BLaER1 treated with 17β-estradiol and CSF1 and Interleukin-3, amounts not matched to agents 10 nM and 100 nM (cell line): Measurements from ENCODE around the gene CEP63.

Source experiments
- H3K27ac ChIP-seq, 11 experiments: shearing (Covaris generic); formaldehyde crosslinking; 2 replicates each; pipeline ENCODE4 v1.8.1; 2022
- H3K27me3 ChIP-seq, 11 experiments: shearing (Covaris generic); formaldehyde crosslinking; 2 replicates each; pipeline ENCODE4 v1.8.1; 2022
- H3K36me3 ChIP-seq, 11 experiments: shearing (Covaris generic); formaldehyde crosslinking; 2 replicates each; pipeline ENCODE4 v1.8.1; 2022
- H3K4me1 ChIP-seq, 10 experiments: shearing (Covaris generic); formaldehyde crosslinking; 2 replicates each; pipeline ENCODE4 v1.8.1; 2022
- H3K4me2 ChIP-seq, 11 experiments: shearing (Covaris generic); formaldehyde crosslinking; 2 replicates each; pipeline ENCODE4 v1.8.1; 2022
- H3K4me3 ChIP-seq, 10 experiments: shearing (Covaris generic); formaldehyde crosslinking; 2 replicates each; pipeline ENCODE4 v1.8.1; 2022
- H3K9ac ChIP-seq, 11 experiments: shearing (Covaris generic); formaldehyde crosslinking; 2 replicates each; pipeline ENCODE4 v1.8.1; 2022
- H3K9me3 ChIP-seq, 11 experiments: shearing (Covaris generic); formaldehyde crosslinking; replicated peaks in 1 of 11; 2 replicates each; pipeline ENCODE4 v1.8.1; 2022
- H4K20me1 ChIP-seq, 11 experiments: shearing (Covaris generic); formaldehyde crosslinking; 2 replicates each; pipeline ENCODE4 v1.8.1; 2022
- Cebpa-rat ChIP-seq, 11 experiments: shearing (Covaris generic); IDR thresholded peaks; 2 replicates each; pipeline ENCODE4 v1.8.1; 2022

Gene CEP63

DNA sequence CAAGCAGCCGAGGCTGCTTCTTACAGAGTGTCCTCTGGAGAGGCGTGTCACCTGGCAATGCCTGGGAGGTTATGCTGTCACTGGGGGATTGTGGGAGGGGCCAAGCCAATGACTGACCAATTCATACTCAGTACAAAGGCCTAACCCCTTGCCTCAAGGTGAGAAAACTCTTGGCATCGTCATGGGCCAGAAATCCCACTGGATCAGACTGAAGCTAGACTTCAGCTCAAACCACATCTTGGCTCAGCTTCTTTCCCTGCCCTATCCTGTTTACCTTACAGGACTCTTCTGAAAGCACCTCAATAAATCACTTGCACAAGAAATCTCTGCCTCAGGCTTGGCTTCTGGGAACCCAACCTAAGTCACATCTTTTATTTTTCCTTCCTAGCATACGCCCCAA, 9.6 kb upstream of the CEP63 start:
- H3K36me3 ChIP-seq, result peaks cover 48 to 62% (median 56%) of the 10 kb centered on the region in 11 experiments
- TF ChIP-seq Cebpa-rat (IDR thresholded peaks at IDR 0.05), result no peak
- no peak overlapping the region for H3K27ac ChIP-seq
- H3K9me3 ChIP-seq, result no peaks in the 10 kb centered on the region
- H3K27me3 ChIP-seq, result no peaks in the 10 kb centered on the region
- no peak overlapping the region for H3K4me3 ChIP-seq
- H3K4me2 ChIP-seq, result no peak overlapping the region
- H4K20me1 ChIP-seq, result peaks cover 0 to 13% (median 0%) of the 10 kb centered on the region in 11 experiments; a peak in 4 of 22 replicates
- 0 out of 20 replicates have a peak, but pooled peaks cover 0 to under 1% (median 0%) of the 10 kb centered on the region in 10 experiments for H3K4me1 ChIP-seq
- H3K9ac ChIP-seq, result peak overlapping the region in 1 of 11 experiments; percentile 0; a peak in 1 of 22 replicates

DNA sequence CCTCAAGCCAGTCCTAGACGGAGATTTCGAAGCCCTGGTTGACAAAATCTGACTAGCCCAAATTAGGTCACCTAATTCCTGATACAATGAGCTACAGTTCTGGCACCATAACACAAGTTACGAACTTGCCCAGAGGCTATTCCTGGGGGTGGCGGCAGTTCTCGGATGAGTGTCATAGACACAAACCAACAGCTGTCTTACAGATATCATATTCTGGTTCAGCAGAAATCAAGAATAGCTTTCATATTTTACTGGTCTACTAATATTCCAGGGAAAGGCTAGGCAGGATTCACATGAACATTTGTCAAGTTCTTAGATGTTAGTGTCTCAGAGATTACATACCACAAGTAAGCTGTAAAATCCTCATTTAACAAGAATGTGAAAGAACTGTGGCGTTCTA, 8.9 kb upstream of the CEP63 start:
- no peak for TF ChIP-seq Cebpa-rat (IDR thresholded peaks at IDR 0.05)
- peaks cover 0 to 8% (median 0%) of the 10 kb centered on the region in 10 experiments; a peak in 6 of 20 replicates for H3K4me1 ChIP-seq
- no peaks in the 10 kb centered on the region for H3K27me3 ChIP-seq
- no peaks in the 10 kb centered on the region for H3K9me3 ChIP-seq
- H3K27ac ChIP-seq, result no peak overlapping the region
- H3K9ac ChIP-seq, result no peak overlapping the region
- no peak overlapping the region for H3K4me3 ChIP-seq
- peaks cover 0 to 13% (median 0%) of the 10 kb centered on the region in 11 experiments; a peak in 4 of 22 replicates for H4K20me1 ChIP-seq
- H3K36me3 ChIP-seq, result peaks cover 54 to 69% (median 63%) of the 10 kb centered on the region in 11 experiments
- H3K4me2 ChIP-seq, result no peak overlapping the region

DNA sequence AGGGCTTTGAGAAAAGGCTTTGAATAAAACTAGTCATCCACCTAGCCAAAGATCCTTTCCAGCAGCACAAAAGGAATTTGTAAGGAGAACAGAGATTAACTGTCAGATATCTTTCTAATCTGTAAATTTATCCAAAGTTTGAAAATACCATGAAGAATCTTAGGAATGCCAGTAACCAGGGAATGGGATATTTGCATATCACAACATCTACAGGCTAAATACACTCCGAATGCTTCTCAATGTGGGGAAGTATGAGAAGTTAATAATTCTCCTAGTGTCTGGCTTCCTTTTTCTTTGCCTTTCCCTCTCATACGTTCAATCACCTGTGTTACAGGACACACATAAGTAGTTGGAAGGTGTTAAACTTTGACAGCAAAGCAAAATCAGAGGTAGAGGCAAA, 7.9 kb upstream of the CEP63 start:
- Histone ChIP-seq H3K27me3 (no peaks in the 10 kb centered on the region), H3K4me2 (no peak overlapping the region), H3K4me3 (no peak overlapping the region), H3K4me1 (peaks cover 3 to 17% (median 8%) of the 10 kb centered on the region in 10 experiments; a peak in 18 of 20 replicates), H4K20me1 (peaks cover 0 to 9% (median 0%) of the 10 kb centered on the region in 11 experiments; a peak in 4 of 22 replicates), H3K27ac (no peak overlapping the region), H3K9ac (peak overlapping the region in 1 of 11 experiments; percentile 19; a peak in 1 of 22 replicates), H3K36me3 (peaks cover 61 to 75% (median 70%) of the 10 kb centered on the region in 11 experiments), H3K9me3 (no peaks in the 10 kb centered on the region)
- no peak for TF ChIP-seq Cebpa-rat (IDR thresholded peaks at IDR 0.05)

DNA sequence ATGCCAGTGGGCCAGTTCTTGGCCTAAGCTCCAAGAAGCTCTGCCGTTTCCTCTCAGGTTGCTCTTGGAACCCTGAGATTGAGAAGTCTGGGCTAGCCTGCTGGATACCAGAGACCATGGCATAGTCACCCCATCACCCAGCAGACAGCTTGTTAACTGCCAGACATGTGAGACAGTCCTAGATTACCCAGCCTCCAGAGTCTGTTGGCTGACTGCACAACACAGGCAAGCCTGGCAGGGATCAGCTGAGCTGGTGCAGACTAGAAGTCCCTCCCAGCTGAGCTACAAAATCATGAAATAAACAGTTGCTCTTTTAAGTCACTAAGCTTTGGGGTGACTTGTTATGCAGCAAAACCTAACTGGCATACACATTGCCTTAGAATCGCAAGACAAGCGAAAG, 5.3 kb upstream of the CEP63 start:
- TF ChIP-seq Cebpa-rat (IDR thresholded peaks at IDR 0.05), result no peak
- Histone ChIP-seq H3K27me3 (no peaks in the 10 kb centered on the region), H3K9me3 (no peaks in the 10 kb centered on the region), H3K4me2 (no peak overlapping the region), H3K36me3 (peaks cover 60 to 74% (median 68%) of the 10 kb centered on the region in 11 experiments), H3K4me1 (peaks cover 23 to 38% (median 28%) of the 10 kb centered on the region in 10 experiments), H3K27ac (no peak overlapping the region), H3K9ac (peak overlapping the region in 2 of 11 experiments; percentile 9 to 20; a peak in 3 of 22 replicates), H3K4me3 (no peak overlapping the region), H4K20me1 (peaks cover 0 to 6% (median 0%) of the 10 kb centered on the region in 11 experiments; a peak in 3 of 22 replicates)

DNA sequence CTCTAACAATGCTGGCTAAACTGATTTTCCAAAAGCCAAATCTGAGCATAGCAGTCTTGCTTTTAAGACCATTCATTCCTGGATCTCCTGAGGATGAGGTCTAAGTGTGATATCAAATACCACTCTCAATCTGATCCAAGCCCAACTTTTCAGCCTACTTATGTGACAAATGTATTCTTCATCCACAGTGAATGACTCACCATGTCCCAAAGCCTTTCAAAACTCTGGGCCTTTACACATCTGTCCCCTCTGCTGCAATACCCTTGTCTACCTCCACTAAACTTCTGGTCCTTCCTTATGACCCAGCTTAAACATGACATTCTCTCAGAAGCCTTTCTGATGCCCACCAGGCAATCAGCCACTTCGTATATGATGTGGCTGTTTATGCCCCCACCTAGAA, 4.7 kb upstream of the CEP63 start:
- Histone ChIP-seq H3K9ac (peak overlapping the region in 1 of 11 experiments; percentile 20; a peak in 2 of 22 replicates), H3K9me3 (no peaks in the 10 kb centered on the region), H3K36me3 (peaks cover 57 to 72% (median 63%) of the 10 kb centered on the region in 11 experiments), H3K4me3 (no peak overlapping the region), H3K27ac (no peak overlapping the region), H3K4me2 (no peak overlapping the region), H3K27me3 (no peaks in the 10 kb centered on the region), H4K20me1 (peaks cover 0 to 6% (median 0%) of the 10 kb centered on the region in 11 experiments; a peak in 2 of 22 replicates), H3K4me1 (peaks cover 23 to 38% (median 28%) of the 10 kb centered on the region in 10 experiments)
- no peak for TF ChIP-seq Cebpa-rat (IDR thresholded peaks at IDR 0.05)

DNA sequence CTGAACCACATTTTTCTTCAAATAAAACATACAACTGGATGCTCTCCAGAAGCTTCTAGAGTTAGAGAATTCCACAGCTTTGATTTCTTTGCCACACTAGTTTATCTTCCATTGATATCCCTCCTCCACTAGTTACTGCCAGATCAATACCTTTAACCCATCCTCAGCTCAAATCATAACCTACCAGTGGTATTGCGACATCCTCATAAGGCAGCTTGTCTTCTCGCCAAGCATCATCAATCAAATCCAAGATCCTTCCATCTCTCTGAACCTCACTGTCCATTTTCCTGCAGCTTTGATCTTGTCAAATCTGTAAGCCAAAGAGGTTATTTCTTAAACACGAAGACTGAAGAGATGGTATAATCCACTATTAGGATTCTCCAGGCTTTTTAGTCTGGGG, 3.2 kb upstream of the CEP63 start:
- H3K27ac ChIP-seq, result peak overlapping the region in 8 of 11 experiments; percentile 1 to 100 (median 96); a peak in 9 of 22 replicates
- H3K4me2 ChIP-seq, result peak overlapping the region; percentile 84 to 98 (median 95); a peak in 20 of 22 replicates
- H3K9ac ChIP-seq, result peak overlapping the region in 5 of 11 experiments; percentile 3 to 96 (median 42); a peak in 5 of 22 replicates
- H4K20me1 ChIP-seq, result peaks cover 0 to 6% (median 0%) of the 10 kb centered on the region in 11 experiments; a peak in 2 of 22 replicates
- 0 out of 20 replicates have a peak overlapping the region, but pooled peaks of 1 of the 10 experiments have one; percentile 16 for H3K4me3 ChIP-seq
- no peaks in the 10 kb centered on the region for H3K27me3 ChIP-seq
- TF ChIP-seq Cebpa-rat (IDR thresholded peaks at IDR 0.05), result peak; percentile 28 to 95 (median 75); a peak in 16 of 22 replicates
- H3K4me1 ChIP-seq, result peaks cover 28 to 41% (median 32%) of the 10 kb centered on the region in 10 experiments
- no peaks in the 10 kb centered on the region for H3K9me3 ChIP-seq
- peaks cover 42 to 57% (median 49%) of the 10 kb centered on the region in 11 experiments for H3K36me3 ChIP-seq

DNA sequence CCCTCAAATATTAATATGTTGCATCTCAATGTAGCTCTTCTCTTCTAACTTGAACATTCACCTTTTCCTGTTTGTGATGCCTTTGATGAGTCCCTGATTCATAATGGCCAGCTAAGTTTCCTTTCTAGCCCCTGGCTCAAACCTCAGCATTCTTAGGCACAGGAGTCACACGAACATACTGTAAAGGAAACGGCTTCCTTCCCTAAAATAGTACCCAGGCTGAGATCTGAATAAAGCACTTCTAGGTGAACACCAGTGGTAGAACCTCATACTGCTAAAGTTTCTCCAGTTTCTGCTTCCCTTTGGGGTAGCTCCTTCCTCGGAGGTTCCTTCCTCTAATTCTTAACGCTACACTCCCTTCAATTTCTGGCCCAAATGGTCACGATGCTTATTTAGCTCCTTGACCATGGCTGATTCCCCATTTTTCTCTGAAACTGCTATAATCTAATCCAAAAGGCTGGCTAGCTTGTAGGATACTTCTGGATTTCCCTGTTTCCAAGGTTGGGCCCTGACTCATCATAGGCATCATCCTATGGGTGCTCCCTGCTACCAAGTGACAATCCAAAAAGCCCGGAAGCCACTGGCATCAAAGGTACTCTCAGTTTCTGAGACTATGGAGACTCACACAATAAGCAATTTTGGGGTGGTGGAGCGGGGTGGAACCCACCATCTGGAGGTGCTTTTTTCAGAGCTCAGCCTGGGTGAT, 2.5 kb upstream of the CEP63 start:
- no peaks in the 10 kb centered on the region for H3K27me3 ChIP-seq
- no peaks in the 10 kb centered on the region for H3K9me3 ChIP-seq
- H3K4me1 ChIP-seq, result peaks cover 36 to 48% (median 40%) of the 10 kb centered on the region in 10 experiments
- H3K9ac ChIP-seq, result peak overlapping the region in 6 of 11 experiments; percentile 3 to 96 (median 40); a peak in 8 of 22 replicates
- H3K4me2 ChIP-seq, result peak overlapping the region; percentile 84 to 98 (median 95)
- peaks cover 0 to 8% (median 0%) of the 10 kb centered on the region in 11 experiments; a peak in 4 of 22 replicates for H4K20me1 ChIP-seq
- H3K4me3 ChIP-seq, result peak overlapping the region in 4 of 10 experiments; percentile 77 to 85 (median 80); a peak in 4 of 20 replicates
- TF ChIP-seq Cebpa-rat (IDR thresholded peaks at IDR 0.05), result no peak
- H3K27ac ChIP-seq, result peak overlapping the region in 10 of 11 experiments; percentile 1 to 100 (median 96); a peak in 15 of 22 replicates
- H3K36me3 ChIP-seq, result peaks cover 35 to 50% (median 42%) of the 10 kb centered on the region in 11 experiments

DNA sequence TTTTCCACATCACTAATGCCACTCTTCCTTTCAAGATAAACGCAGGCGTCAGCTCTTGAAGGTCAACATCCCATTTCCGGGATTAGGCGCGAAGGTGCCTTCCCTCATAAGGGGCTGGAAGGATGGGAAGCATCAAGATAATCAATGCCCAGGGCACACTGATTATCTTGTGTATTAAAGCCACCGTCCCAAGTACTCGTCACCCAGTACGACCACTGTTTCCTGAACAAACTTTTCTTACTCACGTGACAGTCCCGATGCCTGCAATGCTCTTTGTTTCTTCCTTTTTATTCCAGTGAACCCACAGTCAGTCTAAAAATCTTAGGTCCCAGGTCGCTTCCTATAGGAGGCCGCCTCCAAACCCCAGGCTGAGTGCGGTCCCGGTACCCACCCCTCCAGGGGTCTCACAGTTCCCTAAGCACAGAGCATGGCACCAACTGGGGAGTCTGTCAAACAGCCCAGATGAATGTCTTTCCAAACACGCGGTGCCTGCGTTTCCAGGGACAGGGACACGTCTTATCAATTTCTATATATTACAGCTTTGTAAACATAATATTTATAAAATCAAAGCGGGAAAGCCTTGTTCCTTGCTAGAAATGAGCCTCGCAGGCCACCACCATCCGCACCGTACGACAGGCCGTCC, 661 bp upstream of the CEP63 start:
- Histone ChIP-seq H3K36me3 (peaks cover 24 to 33% (median 28%) of the 10 kb centered on the region in 11 experiments), H3K4me1 (peaks cover 37 to 54% (median 47%) of the 10 kb centered on the region in 10 experiments), H3K4me3 (peak overlapping the region; percentile 74 to 89 (median 82)), H4K20me1 (peaks cover 0 to 24% (median 0%) of the 10 kb centered on the region in 11 experiments; a peak in 4 of 22 replicates), H3K27me3 (no peaks in the 10 kb centered on the region), H3K27ac (peak overlapping the region; percentile 91 to 100 (median 96)), H3K9me3 (no peaks in the 10 kb centered on the region), H3K9ac (peak overlapping the region; percentile 89 to 98 (median 96)), H3K4me2 (peak overlapping the region; percentile 84 to 98 (median 95))
- TF ChIP-seq Cebpa-rat (IDR thresholded peaks at IDR 0.05), result no peak
